ENCODE data around the gene LCLAT1.
"Not testable (repeated sequence)": the region's sequence is repeated elsewhere in the genome, so short reads cannot be mapped to it uniquely, and the experiment has no call there.

The LCLAT1 gene

GRCh38 chr2:30456106-30456505 lies 9.1 kb downstream of the LCLAT1 start:
- FAIRE-seq, result no peak

- FAIRE-seq, result no peak
Observed at GRCh38 chr2:30456579-30456978, 9.5 kb downstream of the LCLAT1 start.

GRCh38 chr2:30457296-30457695 lies 10.2 kb downstream of the LCLAT1 start:
- FAIRE-seq, result no peak

GRCh38 chr2:30459140-30459539 lies 12.1 kb downstream of the LCLAT1 start:
- FAIRE-seq, result no peak

GRCh38 chr2:30462131-30462857 lies 15.2 kb downstream of the LCLAT1 start:
- no peak for FAIRE-seq

GRCh38 chr2:30463535-30463934 lies 16.5 kb downstream of the LCLAT1 start:
- no peak for FAIRE-seq

GRCh38 chr2:30464544-30465170 lies 17.6 kb downstream of the LCLAT1 start:
- FAIRE-seq, result no peak

GRCh38 chr2:30465171-30465545 lies 18.1 kb downstream of the LCLAT1 start:
- no peak for FAIRE-seq

GRCh38 chr2:30466216-30466615 lies 19.2 kb downstream of the LCLAT1 start:
- FAIRE-seq, result no peak

- not testable (repeated sequence) for FAIRE-seq
Observed at GRCh38 chr2:30467062-30467826, 20.2 kb downstream of the LCLAT1 start.

- no peak for FAIRE-seq
Observed at GRCh38 chr2:30470426-30470825, 23.4 kb downstream of the LCLAT1 start.

- no peak for FAIRE-seq
Observed at GRCh38 chr2:30472326-30472725, 25.3 kb downstream of the LCLAT1 start.

GRCh38 chr2:30475542-30475941 lies 28.5 kb downstream of the LCLAT1 start:
- no peak for FAIRE-seq

GRCh38 chr2:30476636-30477035 lies 29.6 kb downstream of the LCLAT1 start:
- FAIRE-seq, result no peak

GRCh38 chr2:30480703-30481322 lies 33.8 kb downstream of the LCLAT1 start:
- no peak for FAIRE-seq

- FAIRE-seq, result no peak
Observed at GRCh38 chr2:30481323-30481800, 34.3 kb downstream of the LCLAT1 start.

- no peak for FAIRE-seq
Observed at GRCh38 chr2:30482011-30482410, 35.0 kb downstream of the LCLAT1 start.

- no peak for FAIRE-seq
Observed at GRCh38 chr2:30484145-30484544, 37.1 kb downstream of the LCLAT1 start.

- FAIRE-seq, result no peak
Observed at GRCh38 chr2:30484995-30485394, 37.9 kb downstream of the LCLAT1 start.

- FAIRE-seq, result no peak
Observed at GRCh38 chr2:30486655-30487054, 39.6 kb downstream of the LCLAT1 start.

GRCh38 chr2:30487603-30488002 lies 40.6 kb downstream of the LCLAT1 start:
- no peak for FAIRE-seq

GRCh38 chr2:30488012-30488659 lies 41.1 kb downstream of the LCLAT1 start:
- FAIRE-seq, result no peak

GRCh38 chr2:30491225-30491624 lies 44.2 kb downstream of the LCLAT1 start:
- no peak for FAIRE-seq
